Measurements from ENCODE around the gene UNC5B. TPM values are rescaled to one million over a fixed set of nuclear protein-coding genes. Genes with fewer than 3 reads are reported as not detected.

Gene UNC5B
- total RNA-seq, 1 experiment from 2014 or later: 9.9 TPM

GRCh38 chr10:71308985-71309384 is 96.6 kb downstream of the UNC5B start:
- TF ChIP-seq CTCF (conservative IDR thresholded peaks at IDR 0.05; ENCODE audit: low read depth, low read length) (no peak), EZH2 (IDR thresholded peaks at IDR 0.05; ENCODE audit: borderline replicate concordance, low read depth, low read length, poor library complexity, severe bottlenecking) (no peak)
- peaks cover 4% of the 10 kb centered on the region for H3K9me3 ChIP-seq (ENCODE audit: low read depth, low read length, poor library complexity, severe bottlenecking)
- POLR2A ChIA-PET (ENCODE audit: low non-redundant PET): no interaction called here
- no peak for DNase-seq (ENCODE audit: low spot score)
- H3K27ac ChIP-seq (ENCODE audit: low read depth, low read length, poor library complexity, severe bottlenecking): no peak overlapping the region
- peaks cover 8% of the 10 kb centered on the region for H3K4me1 ChIP-seq (ENCODE audit: insufficient read depth, low read length, poor library complexity, severe bottlenecking)
- H3K4me3 ChIP-seq (ENCODE audit: low read depth, low read length, poor library complexity, severe bottlenecking): no peak overlapping the region
- intact Hi-C loops (cut with micrococcal nuclease; ENCODE audit: unreplicated experiment): no loop called here
- H3K36me3 ChIP-seq (ENCODE audit: insufficient read depth, low read length, poor library complexity, severe bottlenecking): no peaks in the 10 kb centered on the region
- no TSS peak for BruUV-seq (replicated peaks)
- no peaks in the 10 kb centered on the region for H3K27me3 ChIP-seq (replicated peaks; ENCODE audit: insufficient read depth, low read depth, low read length, poor library complexity)
- CTCF ChIA-PET: no interaction called here

- POLR2A ChIA-PET (ENCODE audit: low non-redundant PET): no interaction called here
- Histone ChIP-seq H3K27ac (ENCODE audit: low read depth, low read length, poor library complexity, severe bottlenecking) (no peak overlapping the region), H3K4me1 (ENCODE audit: insufficient read depth, low read length, poor library complexity, severe bottlenecking) (peaks cover 8% of the 10 kb centered on the region), H3K4me3 (ENCODE audit: low read depth, low read length, poor library complexity, severe bottlenecking) (no peak overlapping the region), H3K9me3 (ENCODE audit: low read depth, low read length, poor library complexity, severe bottlenecking) (peaks cover 4% of the 10 kb centered on the region), H3K27me3 (replicated peaks; ENCODE audit: insufficient read depth, low read depth, low read length, poor library complexity) (no peaks in the 10 kb centered on the region), H3K36me3 (ENCODE audit: insufficient read depth, low read length, poor library complexity, severe bottlenecking) (no peaks in the 10 kb centered on the region)
- no peak for TF ChIP-seq CTCF (conservative IDR thresholded peaks at IDR 0.05; ENCODE audit: low read depth, low read length)
- TF ChIP-seq EZH2 (IDR thresholded peaks at IDR 0.05; ENCODE audit: borderline replicate concordance, low read depth, low read length, poor library complexity, severe bottlenecking): no peak
- intact Hi-C loops (cut with micrococcal nuclease; ENCODE audit: unreplicated experiment): loop anchor here (10.0 kb wide), 4 partner anchors 255 to 1025 kb away; no protein-coding TSS in a partner anchor
- DNase-seq (ENCODE audit: low spot score): no peak
- CTCF ChIA-PET: no interaction called here
- BruUV-seq (replicated peaks): no TSS peak
Observed at GRCh38 chr10:71309919-71310318, 97.5 kb downstream of the UNC5B start.

- no peak for DNase-seq (ENCODE audit: low spot score)
- Histone ChIP-seq H3K27me3 (replicated peaks; ENCODE audit: insufficient read depth, low read depth, low read length, poor library complexity) (no peaks in the 10 kb centered on the region), H3K9me3 (ENCODE audit: low read depth, low read length, poor library complexity, severe bottlenecking) (peaks cover 4% of the 10 kb centered on the region), H3K36me3 (ENCODE audit: insufficient read depth, low read length, poor library complexity, severe bottlenecking) (no peaks in the 10 kb centered on the region), H3K4me3 (ENCODE audit: low read depth, low read length, poor library complexity, severe bottlenecking) (no peak overlapping the region), H3K4me1 (ENCODE audit: insufficient read depth, low read length, poor library complexity, severe bottlenecking) (peaks cover 8% of the 10 kb centered on the region), H3K27ac (ENCODE audit: low read depth, low read length, poor library complexity, severe bottlenecking) (no peak overlapping the region)
- no TSS peak for BruUV-seq (replicated peaks)
- ChIA-PET POLR2A (ENCODE audit: low non-redundant PET) (no interaction called here), CTCF (no interaction called here)
- intact Hi-C loops (cut with micrococcal nuclease; ENCODE audit: unreplicated experiment): loop anchor here (10.0 kb wide), 4 partner anchors 253 to 1023 kb away; no protein-coding TSS in a partner anchor
- TF ChIP-seq EZH2 (IDR thresholded peaks at IDR 0.05; ENCODE audit: borderline replicate concordance, low read depth, low read length, poor library complexity, severe bottlenecking) (no peak), CTCF (conservative IDR thresholded peaks at IDR 0.05; ENCODE audit: low read depth, low read length) (no peak)
Observed at GRCh38 chr10:71312220-71312619, 99.8 kb downstream of the UNC5B start.

Data from A673 (cell line).